Measurements from ENCODE around the gene SLC22A31. TPM values are rescaled to one million over a fixed set of nuclear protein-coding genes. Genes with fewer than 3 reads are reported as not detected.
"Not testable (repeated sequence)": the region's sequence is repeated elsewhere in the genome, so short reads cannot be mapped to it uniquely, and the experiment has no call there.

Gene SLC22A31
- total and polyA plus RNA-seq, 5 donors = 0.05 to 0.69 (median 0.12) TPM; not detected in 2

DNA sequence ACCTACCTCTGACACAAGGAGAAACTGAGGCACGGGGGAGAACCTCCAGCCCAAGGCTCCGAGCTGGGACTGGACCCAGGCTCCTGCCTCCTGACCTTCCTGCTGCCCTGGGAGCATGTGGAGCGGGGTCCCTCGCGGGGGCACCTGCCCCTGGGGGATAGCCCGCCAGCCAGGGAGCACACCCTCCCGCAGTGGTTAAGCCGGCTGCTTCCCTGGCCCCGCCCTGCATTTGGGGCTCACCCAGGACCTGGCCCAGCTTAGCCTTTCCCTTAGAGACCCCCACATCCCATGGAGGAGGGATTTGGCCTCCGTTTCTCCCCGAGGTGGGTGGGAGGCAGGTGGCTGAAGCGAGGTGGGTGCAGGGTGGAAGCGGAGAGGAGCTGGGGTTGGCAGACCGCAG, 30.6 kb downstream of the SLC22A31 start:
- Histone ChIP-seq H3K4me3 (ENCODE audit: low read length) (no peak overlapping the region), H3K4me1 (ENCODE audit: control insufficient read depth, insufficient read depth, low read length) (no peaks in the 10 kb centered on the region), H3K27ac (ENCODE audit: low read length) (no peak overlapping the region), H3K9me3 (ENCODE audit: control insufficient read depth, low read length) (no peaks in the 10 kb centered on the region), H3K27me3 (ENCODE audit: control insufficient read depth, insufficient read depth) (no peaks in the 10 kb centered on the region)
- no peak for ATAC-seq
- peak; percentile 14 to 53 (median 42) for DNase-seq
- 80% methylated on average over 14 of the region's 14 CpGs for WGBS
- intact Hi-C loops (cut with DNase I) = loop anchor here in 3 of 4 donors (5.0 to 10.0 kb wide), 4 partner anchors 232 to 432 kb away; partner anchors contain the start of gene APRT (in 1 of the 3)

DNA sequence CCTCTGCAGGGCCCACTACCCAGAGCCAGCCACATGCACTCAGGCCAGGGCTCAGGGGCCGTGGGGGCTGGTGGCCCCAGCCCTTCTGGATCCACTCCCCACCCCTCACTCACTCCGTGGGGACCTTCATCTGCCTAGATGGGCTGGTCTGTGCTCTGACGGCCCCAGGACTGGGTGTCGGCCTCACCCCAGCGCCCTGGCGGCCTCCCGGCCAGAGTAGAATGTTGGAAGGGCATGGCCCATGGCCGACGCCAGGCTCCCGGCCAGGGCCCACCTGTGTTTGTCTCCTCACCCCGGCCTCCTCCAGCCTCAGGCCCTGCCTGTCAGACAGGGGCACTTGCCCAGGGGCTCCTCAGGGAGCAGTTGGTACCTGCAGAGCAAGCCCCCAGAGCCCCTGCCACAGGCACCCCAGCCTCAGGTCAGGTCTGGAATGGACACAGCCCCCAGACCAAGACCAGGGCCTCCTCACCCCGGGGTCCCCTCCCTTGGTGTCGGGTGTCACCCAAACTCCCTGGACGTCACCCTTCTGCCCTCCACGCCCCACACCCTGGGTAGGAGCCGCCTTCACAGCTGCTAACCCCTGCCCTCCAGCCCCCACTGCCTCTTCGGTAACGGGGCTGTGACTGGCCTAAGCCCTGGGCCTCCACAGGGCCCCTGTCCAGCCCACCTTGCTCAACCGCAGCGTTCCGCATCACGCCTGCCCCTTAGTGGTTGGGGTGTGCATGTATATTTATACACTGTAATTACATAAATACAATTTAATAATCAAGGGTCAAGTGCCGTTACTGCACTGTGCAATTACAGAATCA, 31.8 kb downstream of the SLC22A31 start:
- H3K27me3 ChIP-seq (ENCODE audit: control insufficient read depth, insufficient read depth) = no peaks in the 10 kb centered on the region
- no peaks in the 10 kb centered on the region for H3K4me1 ChIP-seq (ENCODE audit: control insufficient read depth, insufficient read depth, low read length)
- 70% methylated on average over 23 of the region's 23 CpGs for WGBS

DNA sequence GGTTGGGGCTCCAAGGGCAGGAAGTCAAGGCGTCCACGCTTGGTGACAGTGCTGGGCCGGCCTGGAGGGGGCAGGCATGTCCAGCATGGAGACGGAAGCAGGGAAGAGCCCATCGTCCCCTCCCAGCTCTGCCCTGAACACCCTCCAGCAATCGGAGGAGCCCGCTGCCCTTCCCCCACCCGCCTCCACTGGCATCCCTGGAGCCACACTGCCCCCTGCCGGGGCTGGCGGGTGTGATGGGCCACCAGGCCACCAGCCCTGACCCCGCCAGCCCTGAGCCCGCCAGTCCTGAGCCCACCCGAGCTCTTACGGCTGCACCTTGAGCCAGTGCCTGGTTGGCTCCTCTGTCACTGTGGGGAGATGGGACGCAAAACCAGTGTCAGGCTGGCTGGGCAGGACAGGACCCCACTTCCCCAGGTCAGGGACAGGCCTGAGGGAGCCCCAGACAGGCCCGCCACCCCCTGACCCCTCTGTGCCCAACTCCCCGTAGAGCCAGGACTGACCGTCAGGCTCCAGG, 32.9 kb downstream of the SLC22A31 start:
- Histone ChIP-seq H3K4me3 (ENCODE audit: low read length) (no peak overlapping the region), H3K27ac (ENCODE audit: low read length) (no peak overlapping the region), H3K9me3 (ENCODE audit: control insufficient read depth, low read length) (no peaks in the 10 kb centered on the region), H3K4me1 (ENCODE audit: control insufficient read depth, insufficient read depth, low read length) (no peaks in the 10 kb centered on the region), H3K27me3 (ENCODE audit: control insufficient read depth, insufficient read depth) (no peaks in the 10 kb centered on the region)
- DNase-seq (peak; percentile 86 to 95 (median 95)), ATAC-seq (peak; percentile 57 to 72)
- WGBS = 13% methylated on average over 18 of the region's 18 CpGs
- intact Hi-C loops (cut with DNase I) = loop anchor here in 3 of 4 donors (5.0 to 10.0 kb wide), 4 partner anchors 230 to 430 kb away; partner anchors contain the start of gene APRT (in 1 of the 3)

More for the DNA sequence above, 31.8 kb downstream of the SLC22A31 start:
- ATAC-seq (no peak), DNase-seq (peak; percentile 11 to 56 (median 47))
- intact Hi-C loops (cut with DNase I) = loop anchor here in 3 of 4 donors (5.0 to 10.0 kb wide), 4 partner anchors 231 to 431 kb away; partner anchors contain the start of gene APRT (in 1 of the 3)
- Histone ChIP-seq H3K4me3 (ENCODE audit: low read length) (no peak overlapping the region), H3K27ac (ENCODE audit: low read length) (no peak overlapping the region), H3K9me3 (ENCODE audit: control insufficient read depth, low read length) (no peaks in the 10 kb centered on the region)

DNA sequence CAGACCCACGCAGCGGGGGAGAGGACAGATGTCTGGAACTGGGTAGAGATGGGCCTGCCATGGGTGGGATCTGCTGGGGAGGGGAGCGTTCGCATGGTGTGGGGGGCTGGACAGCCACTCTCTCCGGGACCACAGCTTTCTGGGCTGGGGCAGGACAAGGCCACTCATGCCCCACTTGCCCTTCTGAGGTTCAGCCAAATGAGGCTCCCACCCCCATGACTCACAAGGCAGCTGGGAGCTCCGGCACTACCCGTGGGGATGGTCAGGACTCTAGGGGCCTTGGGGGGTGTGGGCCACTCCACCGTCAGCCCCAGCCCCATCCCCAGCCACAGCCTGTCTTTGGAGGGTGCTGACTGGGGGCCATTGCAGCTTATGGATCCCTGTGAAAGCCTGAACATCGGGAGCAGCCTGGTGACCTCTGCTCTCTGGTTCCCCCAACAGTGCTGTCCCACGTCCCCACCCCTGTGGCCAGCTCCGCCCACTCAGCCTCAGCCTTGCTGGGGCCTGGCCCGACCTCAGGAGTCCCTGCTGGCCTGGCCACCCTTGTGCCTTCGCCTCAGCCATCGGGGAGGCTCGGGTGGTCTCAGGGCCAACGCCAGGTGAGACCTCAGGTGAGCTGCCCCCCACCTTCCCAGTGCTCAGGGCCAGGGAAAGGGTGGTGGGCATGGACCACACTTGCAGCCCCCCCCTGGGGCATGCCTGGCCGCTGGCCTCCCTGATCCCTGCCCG, 33.5 kb downstream of the SLC22A31 start:
- ATAC-seq = no peak

DNA sequence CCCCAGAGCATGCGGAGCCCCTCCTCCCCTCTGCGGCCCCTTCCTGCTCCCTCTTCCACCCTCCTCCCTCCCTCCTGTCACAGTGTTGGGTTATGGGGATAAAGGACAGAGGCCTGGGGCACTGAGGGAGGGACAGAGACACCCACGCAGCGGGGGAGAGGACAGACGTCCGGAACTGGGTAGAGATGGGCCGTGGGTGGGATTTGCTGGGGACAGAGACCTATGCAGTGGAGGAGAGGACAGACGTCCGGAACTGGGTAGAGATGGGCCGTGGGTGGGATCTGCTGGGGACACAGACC, 34.7 kb downstream of the SLC22A31 start:
- H3K4me1 ChIP-seq (ENCODE audit: control insufficient read depth, insufficient read depth, low read length); H3K27ac ChIP-seq (ENCODE audit: low read length); H3K4me3 ChIP-seq (ENCODE audit: low read length); H3K9me3 ChIP-seq (ENCODE audit: control insufficient read depth, low read length); H3K27me3 ChIP-seq (ENCODE audit: control insufficient read depth, insufficient read depth); ATAC-seq: not testable (repeated sequence)
- WGBS = 56% methylated on average over 10 of the region's 10 CpGs
- DNase-seq = peak in 1 of 3 donors; percentile 8
- intact Hi-C loops (cut with DNase I) = loop anchor here in 3 of 4 donors (5.0 to 10.0 kb wide), 4 partner anchors 228 to 428 kb away; partner anchors contain the start of gene APRT (in 1 of the 3)

More for the DNA sequence above, 33.5 kb downstream of the SLC22A31 start:
- Histone ChIP-seq H3K27ac (ENCODE audit: low read length) (no peak overlapping the region), H3K4me1 (ENCODE audit: control insufficient read depth, insufficient read depth, low read length) (no peaks in the 10 kb centered on the region), H3K9me3 (ENCODE audit: control insufficient read depth, low read length) (no peaks in the 10 kb centered on the region), H3K4me3 (ENCODE audit: low read length) (no peak overlapping the region), H3K27me3 (ENCODE audit: control insufficient read depth, insufficient read depth) (no peaks in the 10 kb centered on the region)
- peak in 1 of 3 donors; percentile 16 for DNase-seq
- intact Hi-C loops (cut with DNase I) = loop anchor here in 3 of 4 donors (5.0 to 10.0 kb wide), 4 partner anchors 230 to 430 kb away; partner anchors contain the start of gene APRT (in 1 of the 3)
- WGBS = 67% methylated on average over 18 of the region's 18 CpGs

DNA sequence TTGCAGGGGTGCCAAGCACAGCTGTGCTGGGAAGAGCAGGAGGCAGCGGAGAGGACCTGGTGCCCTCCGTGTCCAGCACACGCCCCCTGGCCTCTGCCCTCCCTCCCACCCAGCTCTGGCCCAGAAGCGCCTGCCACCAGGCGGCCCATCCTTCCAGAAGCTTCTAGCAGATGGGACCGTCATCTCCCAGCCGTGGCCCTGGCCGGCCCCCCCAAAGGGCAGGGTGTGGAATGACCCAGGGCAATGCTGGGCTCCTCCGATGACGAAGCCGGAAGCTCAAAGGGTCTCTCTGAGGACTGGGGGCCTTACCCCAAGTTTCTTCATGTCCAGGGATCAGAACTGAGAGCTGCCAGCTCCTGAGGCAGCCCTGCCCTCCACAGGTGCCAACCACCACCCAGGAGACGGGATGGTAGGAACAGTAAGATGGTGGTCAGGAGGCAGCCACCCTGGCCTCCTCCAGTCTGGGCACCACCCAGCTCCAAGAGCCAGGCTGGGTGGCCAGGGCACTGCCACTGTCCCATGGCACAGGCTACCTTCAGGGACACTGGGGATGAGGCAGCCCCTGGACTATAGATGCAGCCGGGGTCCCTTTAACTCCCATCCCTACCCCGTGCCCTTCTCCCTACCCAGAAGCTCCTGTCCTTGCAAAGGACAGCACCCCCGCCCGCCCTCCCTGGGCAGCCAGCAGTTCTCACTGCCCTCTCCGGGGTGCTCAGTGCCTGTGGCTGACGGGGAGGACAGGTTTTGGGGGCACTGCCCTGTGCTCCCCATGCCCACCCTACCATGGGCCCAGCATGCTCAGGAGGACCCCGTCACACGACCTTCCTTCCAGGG, 35.3 kb downstream of the SLC22A31 start:
- no peaks in the 10 kb centered on the region for H3K27me3 ChIP-seq (ENCODE audit: control insufficient read depth, insufficient read depth)
- DNase-seq (peak in 2 of 3 donors; percentile 37 to 54), ATAC-seq (no peak)
- no peak overlapping the region for H3K27ac ChIP-seq (ENCODE audit: low read length)
- WGBS = 77% methylated on average over 20 of the region's 20 CpGs
- H3K4me3 ChIP-seq (ENCODE audit: low read length) = no peak overlapping the region
- no peaks in the 10 kb centered on the region for H3K4me1 ChIP-seq (ENCODE audit: control insufficient read depth, insufficient read depth, low read length)
- H3K9me3 ChIP-seq (ENCODE audit: control insufficient read depth, low read length) = no peaks in the 10 kb centered on the region
- intact Hi-C loops (cut with DNase I) = loop anchor here in 3 of 4 donors (5.0 to 10.0 kb wide), 4 partner anchors 228 to 428 kb away; partner anchors contain the start of gene APRT (in 1 of the 3)

DNA sequence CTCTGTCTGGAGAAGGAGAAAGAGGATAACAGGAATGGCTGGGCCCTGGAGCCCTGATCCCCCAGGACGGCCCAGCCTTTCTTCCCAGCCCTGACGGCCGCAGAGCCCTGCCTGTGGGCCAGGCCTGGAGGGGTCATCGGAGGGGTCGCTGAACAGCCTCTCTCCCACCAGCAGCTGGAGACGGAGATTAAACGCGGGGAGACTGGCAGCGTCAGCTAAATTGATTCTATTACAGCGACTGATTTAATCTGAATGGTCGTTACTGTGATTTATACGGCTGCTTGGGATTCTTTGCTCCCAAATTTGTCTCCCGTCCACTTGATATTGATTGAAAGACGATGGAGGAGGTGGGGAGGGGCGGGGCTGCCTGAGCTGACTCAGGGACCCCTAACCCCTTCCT, 35.9 kb downstream of the SLC22A31 start:
- H3K9me3 ChIP-seq (ENCODE audit: control insufficient read depth, low read length) = no peaks in the 10 kb centered on the region
- DNase-seq (peak in 2 of 3 donors; percentile 26 to 59), ATAC-seq (no peak)
- no peaks in the 10 kb centered on the region for H3K27me3 ChIP-seq (ENCODE audit: control insufficient read depth, insufficient read depth)
- H3K4me3 ChIP-seq (ENCODE audit: low read length) = no peak overlapping the region
- no peak overlapping the region for H3K27ac ChIP-seq (ENCODE audit: low read length)
- H3K4me1 ChIP-seq (ENCODE audit: control insufficient read depth, insufficient read depth, low read length) = no peaks in the 10 kb centered on the region
- intact Hi-C loops (cut with DNase I) = loop anchor here in 1 of 4 donors (10.0 kb wide), 2 partner anchors 350 to 420 kb away; partner anchors contain the start of gene APRT
- WGBS = 43% methylated on average over 15 of the region's 15 CpGs

DNA sequence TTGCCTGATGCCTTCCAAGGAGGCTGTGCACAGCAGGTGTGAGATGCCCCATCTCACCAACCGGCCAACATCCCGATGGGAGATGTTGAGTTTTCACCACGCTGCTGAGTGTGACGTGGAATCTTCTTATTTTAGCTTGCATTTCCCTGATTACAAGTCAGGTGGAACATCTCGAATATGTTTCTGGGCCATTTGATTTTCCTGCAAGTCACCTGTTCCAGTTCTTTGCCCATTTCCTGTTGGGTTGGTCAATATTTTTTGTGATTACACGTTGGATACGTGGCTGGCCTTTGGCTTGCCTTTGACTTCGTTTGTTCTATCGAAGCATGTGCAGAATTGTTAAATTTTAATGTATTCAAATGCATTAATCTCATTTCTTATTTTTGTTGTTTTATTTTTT, 37.0 kb downstream of the SLC22A31 start:
- Histone ChIP-seq H3K4me3 (ENCODE audit: low read length) (no peak overlapping the region), H3K4me1 (ENCODE audit: control insufficient read depth, insufficient read depth, low read length) (no peaks in the 10 kb centered on the region), H3K27me3 (ENCODE audit: control insufficient read depth, insufficient read depth) (no peaks in the 10 kb centered on the region), H3K9me3 (ENCODE audit: control insufficient read depth, low read length) (no peaks in the 10 kb centered on the region), H3K27ac (ENCODE audit: low read length) (no peak overlapping the region)
- DNase-seq = no peak
- 87% methylated on average over 9 of the region's 9 CpGs for WGBS
- no peak for ATAC-seq
- intact Hi-C loops (cut with DNase I) = loop anchor here in 1 of 4 donors (10.0 kb wide), 2 partner anchors 348 to 418 kb away; partner anchors contain the start of gene APRT

DNA sequence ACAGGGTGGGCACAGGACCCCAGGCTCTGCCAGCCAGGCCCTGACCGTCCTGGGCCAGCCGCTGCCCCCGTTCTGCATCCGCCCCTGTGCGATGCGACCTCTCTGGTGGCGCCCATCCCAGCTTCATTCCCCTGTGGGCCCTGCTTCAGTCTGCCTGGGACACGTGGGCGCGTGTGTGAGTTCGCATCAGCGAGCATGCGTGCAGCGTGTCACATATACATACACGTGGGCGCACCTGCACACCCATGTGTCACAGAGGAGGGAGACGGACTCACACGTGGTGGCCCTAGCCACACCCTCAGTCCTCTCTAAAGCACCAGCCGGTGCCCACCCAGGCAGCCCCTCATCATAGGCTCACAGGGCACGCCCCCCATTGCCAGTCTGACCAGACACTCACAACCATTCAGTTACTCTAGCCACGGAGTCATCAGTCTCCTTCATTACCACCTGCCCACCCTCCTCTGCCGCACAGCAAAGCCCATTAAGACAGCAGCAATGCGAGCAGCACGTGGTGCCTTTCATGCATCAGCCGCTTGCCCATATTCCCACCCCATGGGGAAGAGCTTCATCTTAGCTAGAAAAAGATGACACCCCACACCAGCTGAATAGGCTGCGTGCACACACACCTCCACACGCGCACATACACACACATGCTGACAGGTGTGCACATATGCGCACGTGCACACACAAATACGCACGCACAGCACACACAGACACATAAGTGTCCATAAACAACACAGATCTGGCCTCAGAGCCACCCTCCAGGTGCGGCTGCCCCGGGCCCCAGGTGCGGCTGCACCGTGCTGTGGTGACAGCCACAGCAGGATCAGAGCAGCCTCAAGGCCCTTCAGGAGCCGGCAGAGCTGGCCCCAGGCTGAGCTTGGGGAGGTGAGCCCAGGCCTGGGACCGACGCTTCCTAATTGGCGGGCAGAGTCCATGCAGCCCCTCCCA, 38.3 kb downstream of the SLC22A31 start:
- H3K4me3 ChIP-seq (ENCODE audit: low read length) = no peak overlapping the region
- no peaks in the 10 kb centered on the region for H3K27me3 ChIP-seq (ENCODE audit: control insufficient read depth, insufficient read depth)
- H3K27ac ChIP-seq (ENCODE audit: low read length) = no peak overlapping the region
- H3K9me3 ChIP-seq (ENCODE audit: control insufficient read depth, low read length) = no peaks in the 10 kb centered on the region
- intact Hi-C loops (cut with DNase I) = loop anchor here in 1 of 4 donors (10.0 kb wide), 2 partner anchors 347 to 417 kb away; partner anchors contain the start of gene APRT
- no peak for ATAC-seq
- 90% methylated on average over 40 of the region's 40 CpGs for whole genome bisulfite sequencing
- DNase-seq = peak in 1 of 3 donors; percentile 40
- no peaks in the 10 kb centered on the region for H3K4me1 ChIP-seq (ENCODE audit: control insufficient read depth, insufficient read depth, low read length)
